Head of caudate nucleus (tissue), 42 donors: Measurements from ENCODE around the gene SPATA31E1.
"Not testable (repeated sequence)": the region's sequence is repeated elsewhere in the genome, so short reads cannot be mapped to it uniquely, and the experiment has no call there.

Experiments used
- DNase-seq, 42 donors: peaks; one replicate each; pipeline versions ENCODE4 v3.0.0 to v3.0.0-alpha.2; 2020 to 2021; ENCODE audit warnings: mixed read lengths in 7 of 42
- intact Hi-C: fragments of 100-400 bp; cut with DNase I; formaldehyde crosslinking; loops from one replicate; pipeline ENCODE4 v1.15.0; 2022

SPATA31E1 gene

GRCh38 chr9:87909310-87910041 lies 26.8 kb downstream of the SPATA31E1 start:
- intact Hi-C loops, result no loop called here

GRCh38 chr9:87910821-87911220 lies 28.1 kb downstream of the SPATA31E1 start:
- DNase-seq, result no peak
- intact Hi-C loops, result no loop called here

More at GRCh38 chr9:87909310-87910041, 26.8 kb downstream of the SPATA31E1 start:
- no peak for DNase-seq

GRCh38 chr9:87917662-87918061 lies 35.0 kb downstream of the SPATA31E1 start, which contains the start of gene SPATA31C1:
Gene SPATA31C1 (plus strand): TSS chr9:87917962.
- intact Hi-C loops, DNase-seq: not testable (repeated sequence)

GRCh38 chr9:87919013-87919412 lies 36.3 kb downstream of the SPATA31E1 start:
- DNase-seq, intact Hi-C loops: not testable (repeated sequence)

DNA sequence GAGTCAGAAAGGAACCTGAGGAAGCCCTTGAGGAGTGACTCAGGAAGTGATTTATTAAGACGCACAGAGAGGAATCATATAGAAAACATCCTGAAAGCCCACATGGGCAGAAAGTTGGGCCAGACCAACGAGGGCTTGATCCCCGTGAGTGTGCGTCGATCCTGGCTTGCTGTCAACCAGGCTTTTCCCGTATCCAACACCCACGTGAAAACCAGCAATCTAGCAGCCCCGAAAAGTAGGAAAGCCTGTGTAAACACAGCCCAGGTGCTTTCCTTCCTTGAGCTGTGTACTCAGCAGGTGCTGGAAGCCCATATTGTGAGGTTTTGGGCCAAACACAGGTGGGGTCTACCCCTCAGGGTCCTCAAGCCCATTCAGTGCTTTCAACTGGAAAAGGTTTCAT lies 38.9 kb downstream of the SPATA31E1 start:
- intact Hi-C loops, DNase-seq: not testable (repeated sequence)

GRCh38 chr9:87923012-87923411 lies 40.3 kb downstream of the SPATA31E1 start:
- intact Hi-C loops, DNase-seq: not testable (repeated sequence)

DNA sequence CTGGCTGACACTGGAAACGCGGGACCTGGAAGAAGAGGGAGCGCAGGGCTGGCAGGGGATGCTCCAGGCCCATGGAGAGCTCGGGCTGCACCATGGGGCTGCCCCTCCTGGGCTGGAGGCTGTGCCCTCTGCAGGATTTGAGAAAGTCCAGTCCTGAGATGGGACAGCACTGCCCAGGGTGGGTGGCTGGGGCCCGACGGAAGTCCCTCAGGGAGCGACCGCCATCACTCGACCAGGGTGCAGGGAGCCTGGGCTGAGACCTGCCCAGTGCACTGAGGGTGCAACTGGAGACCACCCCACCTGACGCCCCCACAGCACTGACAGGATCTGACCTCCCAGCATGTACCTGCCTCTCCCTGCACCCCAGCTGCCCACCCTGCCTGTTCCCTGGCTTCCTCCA lies 42.2 kb downstream of the SPATA31E1 start:
- DNase-seq, result not testable (repeated sequence)

GRCh38 chr9:87929152-87929551 lies 46.5 kb downstream of the SPATA31E1 start:
- DNase-seq, intact Hi-C loops: not testable (repeated sequence)

More for the DNA sequence above, 42.2 kb downstream of the SPATA31E1 start:
- intact Hi-C loops, result not testable (repeated sequence)

- intact Hi-C loops, DNase-seq: not testable (repeated sequence)
These were observed 51.8 kb downstream of the SPATA31E1 start for GRCh38 chr9:87934444-87934843.

DNA sequence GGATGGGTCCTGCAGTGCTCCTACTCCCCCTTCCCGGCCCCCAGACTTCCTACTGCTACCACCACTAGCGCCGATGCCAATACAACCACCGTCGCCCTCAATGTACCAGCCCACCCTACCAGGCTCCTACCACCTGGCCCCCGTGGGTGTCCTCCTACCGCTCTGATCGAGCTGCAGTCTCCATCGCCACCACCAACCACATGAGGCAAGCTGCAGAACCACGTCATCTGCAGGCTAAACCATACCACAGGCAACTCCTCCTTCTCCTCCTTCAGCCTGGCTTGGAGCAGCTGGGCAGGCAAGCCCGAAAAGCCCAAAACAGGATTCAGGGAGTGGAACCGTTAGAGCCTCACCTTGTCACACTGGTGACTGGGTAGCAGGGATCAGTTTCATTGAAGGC lies 54.7 kb downstream of the SPATA31E1 start:
- DNase-seq, intact Hi-C loops: not testable (repeated sequence)

- intact Hi-C loops, DNase-seq: not testable (repeated sequence)
These were observed 55.2 kb downstream of the SPATA31E1 start for GRCh38 chr9:87937918-87938317.

DNA sequence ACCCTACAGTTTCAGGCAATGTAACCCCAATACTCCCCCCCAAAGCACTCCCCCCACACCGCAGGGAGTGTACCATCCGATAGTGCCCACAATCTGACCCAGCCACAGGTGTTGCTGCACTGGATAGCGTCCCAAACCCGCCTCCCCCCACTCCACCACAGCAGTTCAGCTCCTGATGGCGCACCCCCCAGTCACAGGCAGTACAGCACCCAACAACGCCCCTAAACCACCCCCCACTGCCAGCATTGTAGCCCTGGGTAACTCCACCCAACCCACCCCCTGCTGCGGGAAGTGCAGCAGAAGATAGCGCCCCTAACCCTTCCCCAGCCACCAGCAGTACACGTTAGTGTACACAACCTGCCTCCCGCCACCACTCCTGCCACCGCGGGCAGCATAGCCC lies 55.7 kb downstream of the SPATA31E1 start:
- DNase-seq, intact Hi-C loops: not testable (repeated sequence)
